Measurements from ENCODE around the gene PXDC1. TPM values are rescaled to one million over a fixed set of nuclear protein-coding genes. Genes with fewer than 3 reads are reported as not detected.

PXDC1 gene
- total and polyA plus RNA-seq, 2 donors (not counting 3 experiments of a cell fraction or from before 2014, with no cell fraction given) = 60.9 to 121 TPM

GRCh38 chr6:3785745-3786098, 34.2 kb upstream of the PXDC1 start:
- H4K20me1 ChIP-seq (replicated peaks; ENCODE audit: control insufficient read depth, extremely low read depth, insufficient read depth, low read length) = no peaks in the 10 kb centered on the region
- H3K9me3 ChIP-seq (replicated peaks; ENCODE audit: control insufficient read depth, insufficient read depth, low read length) = no peaks in the 10 kb centered on the region
- TF ChIP-seq POLR2A (IDR thresholded peaks at IDR 0.05; ENCODE audit: low read depth, low read length) = no peak
- TF ChIP-seq MYC (IDR thresholded peaks at IDR 0.05; ENCODE audit: low read depth, low read length) = no peak
- no peak for TF ChIP-seq MAX (IDR thresholded peaks at IDR 0.05; ENCODE audit: insufficient read depth, insufficient read length)
- no peak for TF ChIP-seq POLR2AphosphoS5 (IDR thresholded peaks at IDR 0.05; ENCODE audit: insufficient read depth, low read depth, low read length)
- no peak for TF ChIP-seq CTCF (IDR thresholded peaks at IDR 0.05; ENCODE audit: extremely low read depth in 1 of 2, insufficient read depth in 1 of 2, low read depth in 1 of 2, low read length in 2 of 2)
- no peak for TF ChIP-seq EZH2 (IDR thresholded peaks at IDR 0.05; ENCODE audit: borderline replicate concordance, low read depth, low read length, severe bottlenecking)
- TF ChIP-seq FOS (IDR thresholded peaks at IDR 0.05; ENCODE audit: borderline replicate concordance, insufficient read depth, low read length) = no peak
- no peak overlapping the region for H2AFZ ChIP-seq (ENCODE audit: low read depth, low read length)
- dilution Hi-C loops (cut with MboI; ENCODE audit: extremely low pct_ligation_motif_present, low sequenced_read_pairs) (no loop called here), intact Hi-C loops (cut with micrococcal nuclease) (no loop called here)
- no peak overlapping the region for H3K4me3 ChIP-seq (replicated peaks in 1 of 3; ENCODE audit: insufficient read depth in 1 of 3, low read depth in 1 of 3, low read length in 3 of 3)
- no peaks in the 10 kb centered on the region for H3K27me3 ChIP-seq (ENCODE audit: control insufficient read depth in 2 of 2, insufficient read depth in 2 of 2, low read length in 2 of 2)
- ChIA-PET POLR2A (no interaction called here), CTCF (interaction anchor here (1.0 to 1.3 kb wide), 4 partner anchors 10 to 63 kb away, joined by 3 to 5 read pairs (median 4); partner anchors contain the start of gene FAM50B)
- no peaks in the 10 kb centered on the region for H3K4me1 ChIP-seq (ENCODE audit: control insufficient read depth, extremely low read depth, insufficient read depth, low read length)
- H3K4me2 ChIP-seq (ENCODE audit: insufficient read depth, low read length) = no peak overlapping the region
- no peak overlapping the region for H3K9ac ChIP-seq (replicated peaks; ENCODE audit: extremely low read depth, insufficient read depth, low read length)
- DNase-seq (ENCODE audit: low read depth, low spot score) = no peak
- no peak overlapping the region for H3K27ac ChIP-seq (ENCODE audit: insufficient read depth, low read depth, low read length)
- H3K9me1 ChIP-seq (replicated peaks; ENCODE audit: control insufficient read depth, extremely low read depth, insufficient read depth, low read length) = no peaks in the 10 kb centered on the region
- H3K79me2 ChIP-seq (ENCODE audit: control insufficient read depth, insufficient read depth, low read length) = no peaks in the 10 kb centered on the region
- no peaks in the 10 kb centered on the region for H3K36me3 ChIP-seq (ENCODE audit: control insufficient read depth in 2 of 2, extremely low read depth in 1 of 2, insufficient read depth in 2 of 2, low read length in 2 of 2)
- no TSS peak for BruUV-seq (replicated peaks)
- no peak for FAIRE-seq

All from endothelial cell of umbilical vein (primary cell).